HT1080 (cell line): Measurements from ENCODE around the gene ISCU. TPM values are rescaled to one million over a fixed set of nuclear protein-coding genes. Genes with fewer than 3 reads are reported as not detected.
"Not testable (repeated sequence)": the region's sequence is repeated elsewhere in the genome, so short reads cannot be mapped to it uniquely, and the experiment has no call there.

Experiments used
- DNase-seq: peaks from one replicate; pipeline ENCODE4 v3.0.0-alpha.2; 2015; ENCODE audit warnings: low read depth
- total RNA-seq: library from RNA; depleted of rRNA; stranded (reverse); fragments of >200 nt; shearing (Covaris generic); gene quantifications from 2 replicates; pipeline ENCODE4 v1.2.3, GENCODE V29; 2014

The ISCU gene
- total RNA-seq, 1 experiment from 2014 or later = 183 TPM

GRCh38 chr12:108587826-108588225 is 25.4 kb downstream of the ISCU start:
- no peak for DNase-seq

- DNase-seq = no peak
These were observed 26.8 kb downstream of the ISCU start for GRCh38 chr12:108589028-108589839.

- no peak for DNase-seq
These were observed 27.4 kb downstream of the ISCU start for GRCh38 chr12:108589840-108590229.

GRCh38 chr12:108590463-108590862 is 28.1 kb downstream of the ISCU start:
- DNase-seq = not testable (repeated sequence)

- DNase-seq = no peak
These were observed 29.0 kb downstream of the ISCU start for GRCh38 chr12:108591267-108591980.

GRCh38 chr12:108592033-108592909 is 29.9 kb downstream of the ISCU start:
- DNase-seq = no peak

GRCh38 chr12:108594323-108594903 is 32.0 kb downstream of the ISCU start:
- no peak for DNase-seq

- no peak for DNase-seq
These were observed 32.7 kb downstream of the ISCU start for GRCh38 chr12:108594960-108595710.

GRCh38 chr12:108595711-108596647 is 33.6 kb downstream of the ISCU start:
- no peak for DNase-seq

- DNase-seq = no peak
These were observed 34.6 kb downstream of the ISCU start for GRCh38 chr12:108596854-108597558.

GRCh38 chr12:108597559-108598471 is 35.4 kb downstream of the ISCU start, which contains the start of gene TMEM119:
Gene TMEM119 (minus strand): TSS chr12:108598084. CDS start chr12:108592383, 5,701 bp downstream.
- no peak for DNase-seq

GRCh38 chr12:108598553-108599250 is 36.3 kb downstream of the ISCU start:
- DNase-seq = no peak

- no peak for DNase-seq
These were observed 37.1 kb downstream of the ISCU start for GRCh38 chr12:108599541-108599940.

- no peak for DNase-seq
These were observed 37.7 kb downstream of the ISCU start for GRCh38 chr12:108599948-108600701.

GRCh38 chr12:108600702-108601007 is 38.3 kb downstream of the ISCU start:
- no peak for DNase-seq

GRCh38 chr12:108602209-108602705 is 39.9 kb downstream of the ISCU start:
- no peak for DNase-seq
